Loucy (cell line): Measurements from ENCODE around the gene VPS37C.

ENCODE experiments used
- H2AFZ ChIP-seq: fragments of 200-600 bp; sonication (generic); 2 replicates; pipeline ENCODE4 v1.6.0; 2016; ENCODE audit warnings: antibody characterized with exemption, mild to moderate bottlenecking, low read length, moderate library complexity
- H3F3A ChIP-seq: fragments of 200-600 bp; 2 replicates; pipeline ENCODE4 v1.6.0; 2016; ENCODE audit warnings: antibody characterized with exemption, low read depth, mild to moderate bottlenecking
- H3K27me3 ChIP-seq: fragments of 200-600 bp; sonication (generic); 2 replicates; pipeline ENCODE4 v1.6.1; 2014; ENCODE audit warnings: low read length, mild to moderate bottlenecking; ENCODE audit not compliant: insufficient read depth, poor library complexity, severe bottlenecking
- H3K36me3 ChIP-seq: fragments of 200-600 bp; sonication (generic); 2 replicates; pipeline ENCODE4 v1.6.1; 2016; ENCODE audit warnings: low read length; ENCODE audit not compliant: insufficient read depth
- H3K4me1 ChIP-seq: fragments of 200-600 bp; sonication (generic); 2 replicates; pipeline ENCODE4 v1.5.1; 2014; ENCODE audit warnings: low read length, mild to moderate bottlenecking; ENCODE audit not compliant: insufficient read depth, poor library complexity, severe bottlenecking
- H3K4me2 ChIP-seq: fragments of 200-600 bp; sonication (generic); 2 replicates; pipeline ENCODE4 v1.6.0; 2014; ENCODE audit warnings: antibody characterized with exemption, low read length, low read depth, mild to moderate bottlenecking; ENCODE audit not compliant: poor library complexity, severe bottlenecking
- H3K4me3 ChIP-seq: fragments of 200-600 bp; sonication (generic); 2 replicates; pipeline ENCODE4 v1.5.1; 2014; ENCODE audit warnings: low read length, mild to moderate bottlenecking, mixed read lengths; ENCODE audit not compliant: poor library complexity, severe bottlenecking
- H3K79me2 ChIP-seq: fragments of 200-600 bp; sonication (generic); 2 replicates; pipeline ENCODE4 v1.6.1; 2014; ENCODE audit warnings: low read length; ENCODE audit not compliant: insufficient read depth
- H3K9ac ChIP-seq: fragments of 200-600 bp; sonication (generic); 2 replicates; pipeline ENCODE4 v1.6.0; 2014; ENCODE audit warnings: mild to moderate bottlenecking, low read depth, low read length, moderate library complexity; ENCODE audit not compliant: poor library complexity, severe bottlenecking
- H3K9me2 ChIP-seq: fragments of 200-600 bp; sonication (generic); replicated peaks from 2 replicates; pipeline ENCODE4 v1.6.1; 2016; ENCODE audit warnings: low read depth, low read length, mixed read lengths
- H3K9me3 ChIP-seq: fragments of 200-600 bp; sonication (generic); 2 replicates; pipeline ENCODE4 v1.6.1; 2014; ENCODE audit warnings: mild to moderate bottlenecking, antibody characterized with exemption, low read length, low read depth; ENCODE audit not compliant: insufficient read depth
- H4K20me1 ChIP-seq: fragments of 200-600 bp; sonication (generic); 2 replicates; pipeline ENCODE4 v1.6.0; 2014; ENCODE audit warnings: antibody characterized with exemption, low read length, mild to moderate bottlenecking; ENCODE audit not compliant: insufficient read depth, poor library complexity, severe bottlenecking
- EZH2phosphoT487 ChIP-seq: fragments of 200-600 bp; IDR thresholded peaks from 2 replicates; pipeline ENCODE4 v1.6.1; 2018; ENCODE audit warnings: antibody characterized with exemption, mild to moderate bottlenecking, moderate library complexity, borderline replicate concordance
- TF ChIP-seq, protein P1 (sequence below): fragments of 200-600 bp; sonication (generic); conservative IDR thresholded peaks from 2 replicates; pipeline ENCODE4 v1.5.1; 2014; ENCODE audit warnings: mild to moderate bottlenecking, antibody characterized with exemption, low read length

Gene VPS37C

DNA sequence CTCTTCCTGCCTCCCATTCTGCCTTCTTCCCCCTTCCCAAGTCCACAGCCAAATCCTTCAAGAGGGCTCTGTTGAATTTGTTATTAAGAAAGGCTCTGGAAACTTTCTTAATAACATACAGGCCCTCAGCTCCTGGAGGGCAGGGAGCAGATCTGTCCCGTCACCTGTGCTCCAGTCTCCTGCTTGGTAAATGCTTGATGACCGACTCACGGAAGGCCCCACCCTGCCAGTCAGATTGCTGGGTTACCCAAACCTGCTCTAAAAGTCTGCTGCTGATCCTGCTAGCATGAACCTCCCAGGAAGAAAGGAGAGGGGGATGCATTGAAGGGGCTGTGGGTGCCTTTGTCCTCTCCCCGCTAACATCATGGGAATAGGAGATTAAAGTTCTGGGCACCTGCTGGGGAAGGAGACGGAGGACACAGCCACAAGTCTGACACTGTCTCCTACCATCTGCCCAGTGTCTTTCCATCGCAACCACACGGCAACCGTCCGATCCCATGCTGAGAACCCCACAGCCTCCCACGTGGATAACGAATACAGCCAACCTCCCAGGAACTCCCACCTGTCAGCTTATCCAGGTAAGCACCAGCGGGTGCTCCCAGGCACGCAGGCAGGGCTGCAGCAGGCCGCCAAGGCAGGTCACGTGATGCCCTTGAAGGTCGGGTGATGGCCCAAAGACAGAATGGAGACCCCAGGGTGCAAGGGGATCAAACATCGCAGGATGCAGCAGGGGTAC, 36.5 kb downstream of the VPS37C start:
- no peaks in the 10 kb centered on the region for H4K20me1 ChIP-seq
- no peaks in the 10 kb centered on the region for H3K9me3 ChIP-seq
- TF ChIP-seq, protein P1, sequence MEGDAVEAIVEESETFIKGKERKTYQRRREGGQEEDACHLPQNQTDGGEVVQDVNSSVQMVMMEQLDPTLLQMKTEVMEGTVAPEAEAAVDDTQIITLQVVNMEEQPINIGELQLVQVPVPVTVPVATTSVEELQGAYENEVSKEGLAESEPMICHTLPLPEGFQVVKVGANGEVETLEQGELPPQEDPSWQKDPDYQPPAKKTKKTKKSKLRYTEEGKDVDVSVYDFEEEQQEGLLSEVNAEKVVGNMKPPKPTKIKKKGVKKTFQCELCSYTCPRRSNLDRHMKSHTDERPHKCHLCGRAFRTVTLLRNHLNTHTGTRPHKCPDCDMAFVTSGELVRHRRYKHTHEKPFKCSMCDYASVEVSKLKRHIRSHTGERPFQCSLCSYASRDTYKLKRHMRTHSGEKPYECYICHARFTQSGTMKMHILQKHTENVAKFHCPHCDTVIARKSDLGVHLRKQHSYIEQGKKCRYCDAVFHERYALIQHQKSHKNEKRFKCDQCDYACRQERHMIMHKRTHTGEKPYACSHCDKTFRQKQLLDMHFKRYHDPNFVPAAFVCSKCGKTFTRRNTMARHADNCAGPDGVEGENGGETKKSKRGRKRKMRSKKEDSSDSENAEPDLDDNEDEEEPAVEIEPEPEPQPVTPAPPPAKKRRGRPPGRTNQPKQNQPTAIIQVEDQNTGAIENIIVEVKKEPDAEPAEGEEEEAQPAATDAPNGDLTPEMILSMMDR = no peak
- no peak for TF ChIP-seq EZH2phosphoT487
- no peak overlapping the region for H3K9ac ChIP-seq
- H3K9me2 ChIP-seq = no peaks in the 10 kb centered on the region
- H3K4me3 ChIP-seq = no peak overlapping the region
- H3F3A ChIP-seq = no peaks in the 10 kb centered on the region
- no peaks in the 10 kb centered on the region for H3K27me3 ChIP-seq
- no peaks in the 10 kb centered on the region for H3K36me3 ChIP-seq
- H2AFZ ChIP-seq = no peak overlapping the region
- H3K4me2 ChIP-seq = no peak overlapping the region
- H3K4me1 ChIP-seq = peaks cover 26% of the 10 kb centered on the region
- no peaks in the 10 kb centered on the region for H3K79me2 ChIP-seq

DNA sequence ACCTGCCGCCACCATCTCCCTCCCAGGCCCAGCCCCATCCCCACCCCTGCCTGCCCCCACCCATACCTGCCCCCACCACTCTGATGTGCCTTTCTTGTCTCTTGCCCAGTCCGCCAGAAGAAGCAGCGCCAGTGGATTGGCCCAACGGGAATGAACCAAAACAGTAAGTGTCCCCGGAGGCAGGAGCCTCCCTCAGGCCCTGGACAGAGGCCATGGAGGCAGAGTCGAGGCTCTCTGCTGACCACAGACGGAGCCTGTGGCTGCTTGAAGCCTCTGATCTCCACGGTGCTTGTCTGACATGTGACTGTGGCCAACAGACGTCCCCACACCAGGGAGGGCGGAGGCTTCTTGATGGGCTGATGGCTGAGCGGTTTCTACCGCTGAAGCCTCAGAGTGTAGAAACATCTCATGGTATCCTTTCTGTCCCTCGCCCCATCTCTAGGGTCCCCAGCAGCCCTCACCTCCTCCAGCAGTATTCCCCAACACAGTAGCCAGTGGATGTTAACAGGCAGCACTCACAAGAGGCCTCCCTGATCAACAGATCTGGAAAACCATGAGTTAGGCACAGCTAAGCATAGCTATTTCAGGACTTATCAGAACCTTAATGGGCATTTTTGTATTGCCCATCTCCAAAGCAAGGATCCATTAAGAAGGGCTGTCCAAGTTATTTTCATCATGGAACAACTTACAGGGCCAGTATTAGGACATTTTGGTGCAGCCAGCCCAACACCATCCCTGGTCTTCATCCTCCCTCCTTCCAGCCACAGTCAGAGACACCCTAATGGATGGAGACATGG, 37.3 kb downstream of the VPS37C start:
- no peaks in the 10 kb centered on the region for H3F3A ChIP-seq
- no peaks in the 10 kb centered on the region for H3K9me3 ChIP-seq
- H3K4me1 ChIP-seq = peaks cover 19% of the 10 kb centered on the region
- no peak overlapping the region for H3K9ac ChIP-seq
- no peak overlapping the region; the same call in 1 of the 2 replicates for H2AFZ ChIP-seq
- H3K79me2 ChIP-seq = no peaks in the 10 kb centered on the region
- no peak overlapping the region for H3K4me3 ChIP-seq
- H4K20me1 ChIP-seq = no peaks in the 10 kb centered on the region
- no peaks in the 10 kb centered on the region for H3K9me2 ChIP-seq
- peak overlapping the region; percentile 12 for H3K4me2 ChIP-seq
- no peak for TF ChIP-seq EZH2phosphoT487
- TF ChIP-seq, protein P1 = no peak
- no peaks in the 10 kb centered on the region for H3K36me3 ChIP-seq
- no peaks in the 10 kb centered on the region for H3K27me3 ChIP-seq

DNA sequence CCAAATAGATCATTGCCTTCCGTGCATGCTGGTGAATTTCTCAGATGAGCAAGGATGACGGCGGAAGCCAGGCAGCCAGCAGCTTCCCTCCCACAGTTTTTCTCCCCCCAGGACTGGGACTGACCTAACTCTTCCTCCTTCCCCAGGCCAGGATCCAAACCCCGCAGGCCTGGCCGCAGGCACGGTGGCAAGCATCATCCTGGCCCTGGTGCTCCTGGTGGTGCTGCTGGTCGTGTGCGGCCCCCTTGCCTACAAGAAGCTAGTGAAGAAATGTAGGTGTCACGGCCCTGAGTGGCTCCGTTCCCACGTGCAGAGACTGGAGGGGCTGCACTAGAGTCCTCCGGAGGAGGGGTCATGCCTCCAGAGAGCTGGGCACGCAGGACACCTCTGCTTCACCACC, 38.5 kb downstream of the VPS37C start:
- Histone ChIP-seq H4K20me1 (no peaks in the 10 kb centered on the region), H2AFZ (no peak overlapping the region), H3K9me3 (no peaks in the 10 kb centered on the region), H3K9ac (no peak overlapping the region), H3K4me3 (no peak overlapping the region), H3K9me2 (no peaks in the 10 kb centered on the region), H3K36me3 (no peaks in the 10 kb centered on the region), H3F3A (no peaks in the 10 kb centered on the region), H3K4me1 (peaks cover 19% of the 10 kb centered on the region), H3K4me2 (no peak overlapping the region), H3K27me3 (no peaks in the 10 kb centered on the region), H3K79me2 (no peaks in the 10 kb centered on the region)
- TF ChIP-seq, protein P1 = no peak
- no peak for TF ChIP-seq EZH2phosphoT487
